AG10803 (cell line): ENCODE results near the gene SLC36A2.
"Not testable (repeated sequence)": the region's sequence is repeated elsewhere in the genome, so short reads cannot be mapped to it uniquely, and the experiment has no call there.

Experiments used
- DNase-seq: peaks from one replicate; pipeline ENCODE4 v3.0.0; 2010; ENCODE audit warnings: low read depth
- H3K4me3 ChIP-seq: 2 replicates; pipeline ENCODE4 v1.5.1; 2011; ENCODE audit warnings: mild to moderate bottlenecking, low read length, control low read depth
- CTCF ChIP-seq: conservative IDR thresholded peaks from 2 replicates; pipeline ENCODE4 v1.5.1; 2011; ENCODE audit warnings: mild to moderate bottlenecking, low read length, control low read depth, inconsistent platforms

SLC36A2 gene

GRCh38 chr5:151374539-151374938 is 27.2 kb upstream of the SLC36A2 start:
- DNase-seq: no peak
- TF ChIP-seq CTCF: no peak
- no peak overlapping the region for H3K4me3 ChIP-seq

- DNase-seq, H3K4me3 ChIP-seq: not testable (repeated sequence)
These were observed 19.7 kb upstream of the SLC36A2 start for GRCh38 chr5:151367038-151367437.

GRCh38 chr5:151363673-151364072 is 16.3 kb upstream of the SLC36A2 start:
- no peak overlapping the region for H3K4me3 ChIP-seq
- DNase-seq: no peak
- TF ChIP-seq CTCF: no peak

- H3K4me3 ChIP-seq: no peak overlapping the region
- DNase-seq: no peak
- TF ChIP-seq CTCF: no peak
These were observed 15.6 kb upstream of the SLC36A2 start for GRCh38 chr5:151362970-151363369.

- no peak for DNase-seq
- TF ChIP-seq CTCF: no peak
- no peak overlapping the region for H3K4me3 ChIP-seq
These were observed 12.0 kb upstream of the SLC36A2 start for GRCh38 chr5:151359391-151359790.

- H3K4me3 ChIP-seq: no peak overlapping the region
- no peak for DNase-seq
- no peak for TF ChIP-seq CTCF
These were observed 10.4 kb upstream of the SLC36A2 start for GRCh38 chr5:151357792-151358191.

- H3K4me3 ChIP-seq: no peak overlapping the region
- no peak for DNase-seq
- no peak for TF ChIP-seq CTCF
These were observed 9.7 kb upstream of the SLC36A2 start for GRCh38 chr5:151357097-151357496.

GRCh38 chr5:151351671-151352070 is 4.3 kb upstream of the SLC36A2 start:
- TF ChIP-seq CTCF: no peak
- no peak for DNase-seq
- H3K4me3 ChIP-seq: no peak overlapping the region
